Dedifferentiated amniotic fluid mesenchymal stem cell (primary cell): ENCODE results near the gene TNFAIP2.
"Not testable (repeated sequence)": the region's sequence is repeated elsewhere in the genome, so short reads cannot be mapped to it uniquely, and the experiment has no call there.

Experiments
- DNase-seq: peaks from one replicate; pipeline ENCODE4 v3.0.0-alpha.2; 2016; ENCODE audit errors: extremely low spot score

TNFAIP2 gene

DNA sequence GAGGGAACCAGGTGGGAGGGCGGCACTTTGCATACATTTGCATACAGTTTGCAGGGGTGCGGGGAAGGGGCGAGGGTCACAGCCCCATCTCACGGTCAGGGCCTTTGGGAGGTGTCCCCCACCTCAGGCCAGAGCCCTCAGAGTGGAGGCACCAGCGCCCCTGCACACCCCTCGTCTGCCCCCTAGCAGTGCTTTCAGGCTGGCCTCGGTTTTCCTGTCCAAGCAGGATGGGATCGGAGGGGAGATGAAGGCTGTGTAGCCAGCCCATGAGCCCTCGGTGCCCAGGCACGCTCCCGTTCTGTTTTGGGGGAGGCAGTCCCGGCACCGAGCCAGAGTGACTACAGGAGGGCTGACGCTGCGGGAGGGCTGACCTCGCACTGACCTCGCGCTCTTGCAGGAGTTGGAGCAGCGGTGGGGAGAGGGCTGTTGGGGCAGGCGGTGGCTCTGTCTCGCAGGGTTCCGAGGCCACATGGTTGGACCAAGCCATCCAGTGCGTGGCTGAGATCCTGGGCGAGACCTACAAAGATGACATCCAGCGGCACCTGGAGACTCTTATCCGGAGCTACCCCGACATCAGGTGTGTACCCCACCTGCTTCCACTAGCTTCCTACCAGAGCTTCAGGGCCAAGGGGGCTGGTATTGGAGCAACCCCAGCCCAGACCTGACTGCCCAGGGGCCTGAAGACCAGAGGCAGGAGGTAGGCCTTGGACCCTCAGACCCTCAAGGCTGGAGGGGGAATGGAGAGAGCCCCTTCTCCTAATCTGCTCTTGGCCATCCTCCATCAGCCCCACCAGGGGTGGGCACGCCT is 15.1 kb upstream of the TNFAIP2 start:
- no peak for DNase-seq

- DNase-seq = no peak
These were observed 14.5 kb upstream of the TNFAIP2 start for GRCh38 chr14:103108749-103109207.

DNA sequence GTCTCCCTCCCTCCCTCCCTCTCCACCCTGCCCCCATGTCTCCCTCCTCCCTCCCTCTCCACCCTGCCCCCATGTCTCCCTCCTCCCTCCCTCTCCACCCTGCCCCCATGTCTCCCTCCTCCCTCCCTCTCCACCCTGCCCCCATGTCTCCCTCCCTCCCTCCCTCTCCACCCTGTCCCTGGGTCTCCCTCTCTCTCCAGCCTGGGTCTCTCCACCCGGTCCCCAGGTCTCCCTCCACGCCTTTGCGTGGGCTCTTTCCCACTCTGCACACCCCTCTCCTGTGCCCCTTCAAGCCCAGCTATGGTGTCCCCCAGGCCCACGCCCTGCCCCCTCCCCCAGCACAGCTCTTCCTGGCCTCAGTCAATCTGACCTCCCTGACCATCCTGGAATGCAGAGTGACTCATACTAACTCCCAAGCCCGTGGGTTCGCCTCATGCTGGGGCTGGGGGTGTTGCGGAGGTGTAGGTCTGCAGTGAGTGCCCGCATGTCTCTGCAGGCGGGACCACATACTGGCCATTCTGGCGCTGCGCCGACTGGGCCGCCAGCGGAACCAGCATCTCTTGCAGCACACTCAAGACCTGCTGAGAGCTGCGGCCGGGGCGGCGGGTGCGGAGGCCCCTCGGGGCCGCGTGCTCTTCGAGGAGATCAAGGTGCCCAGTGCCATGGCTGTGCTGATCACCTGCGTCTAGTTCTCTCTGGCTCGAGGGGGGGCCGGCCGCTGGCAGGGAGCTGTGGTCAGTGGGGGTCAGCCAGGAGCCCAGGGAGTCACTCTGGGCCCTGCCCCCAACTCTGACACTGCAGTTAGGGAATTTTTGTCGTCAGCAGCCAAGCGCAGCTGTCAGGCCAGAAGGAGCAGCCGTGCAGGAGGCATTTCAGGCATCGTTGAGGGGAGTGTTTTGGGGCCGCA is 13.5 kb upstream of the TNFAIP2 start:
- DNase-seq = no peak

- DNase-seq = no peak
These were observed 12.5 kb upstream of the TNFAIP2 start for GRCh38 chr14:103110681-103111231.

GRCh38 chr14:103111232-103111868 is 11.9 kb upstream of the TNFAIP2 start:
- DNase-seq = no peak

DNA sequence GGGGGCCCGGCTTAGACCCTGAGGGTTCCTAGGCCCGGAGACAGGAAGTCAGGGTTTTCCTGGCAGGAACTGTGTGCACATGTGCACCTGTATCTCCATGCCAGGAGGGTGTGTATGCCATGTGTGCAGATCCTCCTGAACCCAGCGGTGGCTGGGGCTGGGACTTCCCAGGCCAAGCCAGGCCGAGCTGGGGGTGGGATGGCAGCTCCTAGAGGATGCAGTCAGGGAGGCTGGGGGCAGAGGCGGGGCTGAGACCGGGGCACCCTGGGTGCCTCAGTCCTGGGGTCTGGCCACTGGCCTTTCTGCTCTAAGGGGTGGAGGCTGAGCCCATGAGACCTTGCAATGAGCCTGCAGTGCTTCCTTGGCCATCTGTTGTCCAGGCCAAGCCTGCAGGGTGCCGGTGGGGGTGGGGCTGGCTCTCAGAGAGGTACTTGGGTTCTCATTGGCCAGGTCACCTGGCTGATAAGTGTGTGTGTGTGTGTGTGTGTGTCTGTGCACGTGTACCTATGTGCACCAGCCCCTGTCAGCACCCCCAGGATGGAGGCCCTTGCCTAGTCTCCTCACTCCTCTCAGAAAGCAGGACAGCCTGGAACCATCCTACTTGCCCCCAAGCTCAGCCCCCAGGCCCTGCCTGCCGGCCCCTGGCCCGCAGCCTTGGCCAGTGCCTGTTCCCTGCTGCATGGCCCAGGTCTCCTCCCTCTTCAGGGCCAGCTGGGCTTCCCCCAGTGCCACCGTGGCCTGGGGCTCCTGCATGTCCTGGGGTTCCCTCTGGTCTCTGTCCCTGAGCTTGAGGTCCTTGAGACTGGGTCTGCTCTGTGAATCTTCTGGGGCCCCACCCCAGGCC is 10.6 kb upstream of the TNFAIP2 start:
- DNase-seq = no peak

GRCh38 chr14:103113303-103113702 is 10.0 kb upstream of the TNFAIP2 start:
- DNase-seq = no peak

DNA sequence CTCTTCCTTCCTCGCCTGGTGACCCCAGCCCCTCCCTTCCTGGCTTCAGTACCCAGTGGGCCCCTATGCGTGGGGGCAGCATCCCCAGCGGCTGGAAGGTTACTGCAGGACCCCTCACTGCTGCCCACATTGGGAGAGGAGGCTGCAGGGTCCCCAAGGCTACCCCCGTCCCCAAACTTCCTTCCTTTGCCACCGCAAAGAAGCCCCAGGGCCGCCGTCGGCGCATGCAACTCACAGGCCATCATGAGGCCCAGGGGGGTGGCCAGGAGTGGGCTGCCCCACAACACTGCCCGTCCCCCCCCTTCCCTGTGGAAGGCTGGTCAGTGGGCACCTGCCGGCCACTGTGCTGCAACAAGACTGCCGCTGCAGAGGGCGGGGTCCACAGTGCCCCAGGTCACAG is 9.5 kb upstream of the TNFAIP2 start:
- no peak for DNase-seq

DNA sequence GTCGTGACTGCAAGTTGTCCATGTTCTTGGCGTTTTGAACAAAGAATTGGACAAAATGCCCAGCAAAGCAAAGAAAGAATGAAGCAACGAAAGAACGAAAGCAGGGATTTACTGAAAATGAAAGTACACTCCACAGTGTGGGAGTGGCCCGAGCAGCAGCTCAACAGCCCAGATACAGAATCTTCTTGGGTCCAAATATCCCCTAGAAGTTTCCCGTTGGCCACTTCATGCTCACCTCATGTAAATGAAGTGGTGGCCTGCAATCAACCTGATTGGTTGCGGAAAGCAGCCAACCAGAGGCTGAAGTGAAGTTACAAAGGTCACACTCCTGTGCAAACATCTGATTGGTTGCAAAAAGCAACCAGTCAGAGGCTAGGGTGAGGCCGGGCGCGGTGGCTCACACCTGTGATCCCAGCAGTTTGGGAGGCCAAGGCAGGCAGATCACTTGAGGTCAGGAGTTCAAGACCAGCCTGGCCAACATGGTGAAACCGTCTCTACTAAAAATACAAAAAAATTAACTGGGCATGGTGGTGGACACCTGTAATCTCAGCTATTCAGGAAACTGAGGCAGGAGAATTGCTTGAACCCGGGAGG is 8.1 kb upstream of the TNFAIP2 start:
- not testable (repeated sequence) for DNase-seq

DNA sequence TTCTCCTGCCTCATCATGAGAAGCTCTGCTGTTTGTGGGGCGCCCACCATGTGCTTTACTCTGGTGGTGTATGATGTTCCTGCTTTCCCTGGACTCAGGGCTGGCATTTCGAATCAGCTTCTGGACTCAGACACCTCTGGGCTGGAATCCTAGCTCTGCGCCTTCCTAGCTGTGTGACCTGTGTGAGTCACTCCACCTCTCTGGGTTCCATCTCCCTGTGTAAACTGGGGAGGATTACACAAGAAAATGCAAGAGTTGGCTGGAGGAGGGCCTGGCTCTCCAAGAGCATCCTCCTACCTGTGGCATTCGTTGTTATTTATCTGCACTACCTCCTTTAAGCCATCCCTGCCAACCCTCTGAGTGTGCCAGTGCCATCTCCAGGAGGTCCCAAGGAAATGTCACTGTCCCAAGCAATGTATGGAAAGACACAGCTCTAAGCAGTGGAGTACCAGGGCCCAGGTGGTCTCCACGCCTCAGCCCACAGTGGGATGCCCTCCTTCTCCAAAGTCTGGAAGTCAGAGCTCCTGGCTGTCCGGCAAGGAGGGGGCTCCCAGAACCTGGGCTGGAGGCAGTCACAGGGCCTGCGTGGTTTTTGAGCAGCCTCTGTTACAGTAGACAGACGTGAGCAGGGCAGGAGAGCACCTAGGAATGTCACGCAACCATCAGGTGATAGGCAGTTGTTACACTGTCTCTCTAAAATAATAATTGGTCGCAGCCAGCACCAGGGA is 7.3 kb upstream of the TNFAIP2 start:
- no peak for DNase-seq

DNA sequence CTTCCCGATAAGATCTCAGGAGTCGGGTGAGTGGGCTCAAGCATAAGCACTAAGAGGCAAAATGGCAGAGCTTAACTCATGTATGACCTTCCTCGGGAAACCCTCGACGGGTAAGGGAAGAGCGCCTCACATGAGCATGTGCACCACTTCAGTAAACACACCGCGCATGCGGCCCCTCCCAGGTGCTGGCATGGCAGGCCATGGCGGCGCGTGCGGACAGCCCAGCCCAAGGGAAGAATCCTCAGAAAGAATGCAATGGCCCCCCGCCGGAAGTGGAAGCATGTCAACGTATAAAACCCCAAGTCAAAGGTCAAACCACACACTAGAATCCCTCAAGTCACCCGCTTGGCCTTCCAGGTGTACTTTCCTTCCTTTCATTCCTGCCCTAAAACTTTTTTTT is 6.6 kb upstream of the TNFAIP2 start:
- no peak for DNase-seq

GRCh38 chr14:103117499-103117898 is 5.8 kb upstream of the TNFAIP2 start:
- DNase-seq = not testable (repeated sequence)

GRCh38 chr14:103118018-103118662 is 5.1 kb upstream of the TNFAIP2 start:
- no peak for DNase-seq

- no peak for DNase-seq
These were observed 4.4 kb upstream of the TNFAIP2 start for GRCh38 chr14:103118663-103119404.

DNA sequence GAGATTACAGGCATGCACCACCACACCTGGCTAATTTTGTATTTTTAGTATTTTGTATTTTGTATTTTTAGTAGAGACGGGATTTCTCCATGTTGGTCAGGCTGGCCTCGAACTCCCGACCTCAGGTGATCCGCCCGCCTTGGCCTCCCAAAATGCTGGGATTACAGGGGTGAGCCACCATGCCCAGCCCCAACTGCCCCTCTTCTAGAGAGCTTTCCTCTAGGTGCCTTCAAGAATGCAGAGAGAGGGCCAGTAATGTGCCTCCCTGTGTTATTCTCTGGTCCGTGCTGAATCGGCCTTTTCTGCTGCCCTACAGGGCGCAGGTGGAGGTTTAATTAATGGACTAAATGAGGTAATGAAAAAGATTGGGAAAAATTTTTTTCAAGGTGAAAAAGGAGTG is 3.7 kb upstream of the TNFAIP2 start:
- DNase-seq = not testable (repeated sequence)

GRCh38 chr14:103121121-103121845 is 2.0 kb upstream of the TNFAIP2 start:
- no peak for DNase-seq

DNA sequence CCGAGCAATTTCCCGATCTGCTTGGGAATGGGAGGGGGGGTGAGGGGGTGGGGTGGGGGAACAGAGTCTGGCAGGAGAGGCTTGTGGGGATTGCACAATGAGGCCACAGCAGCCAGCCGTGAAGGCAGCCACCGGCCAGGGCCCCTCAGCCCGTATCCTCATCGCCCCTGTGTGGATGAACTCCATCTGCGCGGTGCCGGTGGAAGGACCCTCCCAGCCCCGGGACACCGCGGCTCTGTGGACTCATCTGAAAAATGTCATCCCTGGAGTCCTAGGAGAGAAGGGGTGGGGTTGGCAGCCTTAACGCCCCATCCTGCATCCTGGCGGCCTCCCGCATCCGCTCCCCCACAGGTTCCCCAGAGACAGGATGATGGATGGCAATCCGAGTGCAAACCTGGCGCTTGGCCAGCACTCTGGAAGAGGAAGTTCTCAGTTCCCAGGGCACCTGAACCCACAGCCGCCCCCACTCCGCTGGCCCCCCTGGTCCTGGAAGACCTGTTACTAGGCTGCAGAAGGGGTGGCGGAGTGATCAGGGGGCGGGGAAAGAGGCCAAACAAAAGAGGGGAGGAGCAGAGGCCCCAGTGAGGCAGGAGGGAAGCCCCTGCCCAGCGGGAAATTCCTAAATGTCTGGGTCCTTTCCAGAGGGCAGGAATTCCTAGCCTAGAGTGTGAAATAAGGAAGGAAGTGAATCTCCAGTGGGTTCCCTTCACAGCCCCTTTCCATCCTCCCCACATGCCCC is 1.2 kb upstream of the TNFAIP2 start:
- no peak for DNase-seq
